22Rv1 (cell line): ENCODE measurements around the gene UBE3C.
A peak's percentile ranks its signal among the peaks of the same experiment; 100 is the strongest.
"Not testable (repeated sequence)": the region's sequence is repeated elsewhere in the genome, so short reads cannot be mapped to it uniquely, and the experiment has no call there.

Source experiments
- H3K27ac ChIP-seq: fragments of 450-650 bp; 2 replicates; pipeline ENCODE4 v1.5.1; 2017
- CTCF ChIP-seq: fragments of 450-650 bp; IDR thresholded peaks from 2 replicates; pipeline ENCODE4 v1.5.1; 2017; ENCODE audit warnings: mild to moderate bottlenecking
- ZFX ChIP-seq: fragments of 450-650 bp; IDR thresholded peaks from 2 replicates; pipeline ENCODE4 v1.6.1; 2017; ENCODE audit warnings: antibody characterized with exemption, borderline replicate concordance

The UBE3C gene

DNA sequence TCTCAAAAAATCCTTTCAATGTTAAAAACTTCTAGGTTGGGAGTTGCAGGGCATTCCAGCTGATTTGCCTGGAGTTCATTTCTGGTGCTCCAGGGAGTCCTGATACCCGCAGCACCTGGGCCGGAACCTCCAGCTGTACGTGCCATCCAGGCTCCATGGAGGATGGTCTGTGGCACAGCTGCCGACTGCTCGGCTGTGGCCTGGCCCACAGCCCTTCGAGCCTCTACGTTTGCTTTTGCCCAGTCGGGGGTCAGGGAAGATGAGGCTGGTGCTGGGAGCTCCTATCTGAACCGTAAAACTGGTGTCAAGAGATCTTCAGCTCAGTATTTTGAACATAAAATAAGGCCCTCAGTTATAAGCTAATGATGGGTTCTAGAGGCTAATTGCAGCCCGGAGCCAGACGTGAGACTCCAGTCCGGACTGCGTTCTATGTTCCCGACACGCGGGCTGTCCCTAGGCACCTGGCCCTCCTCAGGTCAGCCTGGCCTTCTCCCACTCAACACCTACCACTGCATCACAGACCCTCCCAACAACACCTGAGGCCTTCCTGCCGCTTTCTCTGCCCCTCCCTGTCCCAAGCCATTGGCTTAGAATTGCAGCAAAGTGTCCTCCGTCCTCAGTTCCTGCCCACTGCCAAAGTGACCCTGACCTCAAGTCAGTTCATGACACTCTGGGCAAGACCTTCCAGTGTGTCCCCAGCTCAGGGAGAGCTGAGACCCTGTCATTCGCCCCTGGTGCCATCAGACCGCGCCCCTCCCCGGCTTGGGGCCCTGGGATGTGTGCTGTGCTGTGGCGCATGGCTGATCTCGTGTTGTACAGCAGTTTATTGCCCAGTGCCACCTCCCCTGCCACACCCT is 133.9 kb downstream of the UBE3C start:
- TF ChIP-seq ZFX: no peak
- no peak for TF ChIP-seq CTCF
- peak overlapping the region; percentile 22; the same call in 1 of the 2 replicates for H3K27ac ChIP-seq

DNA sequence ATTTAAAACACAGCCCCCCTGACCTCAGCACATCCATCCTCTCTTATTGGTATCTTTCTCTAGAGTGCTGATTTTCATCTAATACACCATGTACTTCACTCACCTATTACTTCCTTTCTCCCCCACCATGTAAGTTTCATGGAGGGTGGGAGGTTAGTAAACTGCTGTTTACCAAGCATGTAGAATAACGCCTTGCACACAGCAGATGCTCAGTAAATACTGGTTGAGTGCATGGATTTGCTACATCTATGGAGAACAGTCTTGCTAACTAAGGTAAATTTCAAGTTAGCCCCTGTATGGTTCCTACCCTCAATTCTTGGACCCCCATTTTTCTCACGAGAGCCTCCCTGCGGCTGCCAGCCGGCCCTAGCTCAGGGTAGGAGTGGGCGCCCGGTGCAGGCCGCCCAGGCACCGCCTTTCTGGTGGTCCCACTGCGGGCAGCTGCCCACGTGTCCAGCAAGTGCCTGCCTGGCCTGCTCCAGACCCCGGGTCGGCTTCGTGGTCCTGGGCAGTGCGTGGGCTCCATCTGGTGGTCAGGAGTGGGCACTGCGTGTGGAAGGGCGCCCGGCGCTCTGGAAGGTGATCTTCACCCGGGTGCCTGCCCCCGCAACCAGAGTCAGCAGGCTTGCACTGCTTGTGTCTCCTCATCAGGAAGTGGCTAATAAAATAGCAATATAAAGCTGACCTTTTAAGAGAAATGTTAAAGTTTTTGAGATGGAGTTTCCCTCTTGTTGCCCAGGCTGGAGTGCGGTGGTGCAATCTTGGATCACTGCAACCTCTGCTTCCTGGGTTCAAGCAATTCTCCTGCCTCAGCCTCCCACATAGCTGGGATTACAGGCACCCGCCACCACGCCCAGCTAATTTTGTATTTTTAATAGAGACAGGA is 134.7 kb downstream of the UBE3C start:
- no peak for TF ChIP-seq ZFX
- peak; percentile 100 for TF ChIP-seq CTCF
- H3K27ac ChIP-seq: no peak overlapping the region

GRCh38 chr7:157274094-157274634 is 135.4 kb downstream of the UBE3C start:
- H3K27ac ChIP-seq: not testable (repeated sequence)

- no peak overlapping the region for H3K27ac ChIP-seq
- TF ChIP-seq CTCF: no peak
- no peak for TF ChIP-seq ZFX
Measured at GRCh38 chr7:157274991-157275427, 136.3 kb downstream of the UBE3C start.

- TF ChIP-seq ZFX (no peak), CTCF (no peak)
- H3K27ac ChIP-seq: no peak overlapping the region
Measured at GRCh38 chr7:157276091-157276561, 137.4 kb downstream of the UBE3C start.

GRCh38 chr7:157276731-157277562 is 138.2 kb downstream of the UBE3C start:
- no peak overlapping the region for H3K27ac ChIP-seq
- no peak for TF ChIP-seq CTCF
- no peak for TF ChIP-seq ZFX

DNA sequence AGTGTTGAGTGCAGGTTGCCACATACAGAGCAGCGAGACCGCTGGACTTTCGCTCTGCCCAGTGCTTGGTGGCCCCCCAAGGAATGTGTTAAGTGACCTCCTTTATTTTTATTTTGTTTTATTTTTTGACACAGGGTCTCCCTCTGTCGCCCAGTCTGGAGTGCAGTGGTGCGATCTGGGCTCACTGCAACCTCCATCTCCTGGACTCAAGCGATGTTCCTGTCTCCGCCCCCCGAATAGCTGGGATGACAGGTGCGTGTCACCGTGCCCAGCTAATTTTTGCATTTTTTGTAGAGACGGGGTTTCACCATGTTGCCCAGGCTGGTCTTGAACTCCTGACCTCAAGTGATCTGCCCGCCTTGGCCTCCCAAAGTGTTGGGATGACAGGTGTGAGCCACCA is 138.8 kb downstream of the UBE3C start:
- not testable (repeated sequence) for H3K27ac ChIP-seq
